Left colon (tissue), 2 donors: ENCODE measurements around the gene RFTN1. TPM values are rescaled to one million over a fixed set of nuclear protein-coding genes. Genes with fewer than 3 reads are reported as not detected.

Experiments
- ATAC-seq: fragments of 200-7000 bp; cut with Tn5 transposase; one replicate; pipeline ENCODE4 v1.9.1; 2020; ENCODE audit warnings: mild to moderate bottlenecking, moderate library complexity
- DNase-seq, 2 donors: peaks; one replicate each; pipeline ENCODE4 v3.0.0-alpha.2; 2020
- intact Hi-C, 2 donors: fragments of 100-400 bp; cut with DNase I in 1 of 2; cut with micrococcal nuclease in 1 of 2; formaldehyde crosslinking; loops; one replicate each; pipeline versions ENCODE4 v1.11.2 to v1.14.0; 2022; cut with DNase I, micrococcal nuclease
- total RNA-seq, 2 donors: library from RNA; stranded (reverse); fragmentation: NEBNext Ultra II Directional; extraction: Animal tissue kit (Norgen Biotek cat#: 25700); gene quantifications; one replicate each; pipeline ENCODE4 v1.2.1, GENCODE V29; 2021
- donor health status: DM: no; HTN: no; CAD: no.
- donor health status: DM: yes; HTN: yes; CAD: no.

The RFTN1 gene
- total RNA-seq, 2 donors from 2014 or later, result 5.3 to 10.0 TPM

- no peak for ATAC-seq
Measured at GRCh38 chr3:16534640-16535262, 21.3 kb upstream of the RFTN1 start.

GRCh38 chr3:16533928-16534574, 20.6 kb upstream of the RFTN1 start:
- ATAC-seq (no peak), DNase-seq (no peak)
- intact Hi-C loops, result no loop called here

More at GRCh38 chr3:16534640-16535262, 21.3 kb upstream of the RFTN1 start:
- intact Hi-C loops, result no loop called here
- no peak for DNase-seq

DNA sequence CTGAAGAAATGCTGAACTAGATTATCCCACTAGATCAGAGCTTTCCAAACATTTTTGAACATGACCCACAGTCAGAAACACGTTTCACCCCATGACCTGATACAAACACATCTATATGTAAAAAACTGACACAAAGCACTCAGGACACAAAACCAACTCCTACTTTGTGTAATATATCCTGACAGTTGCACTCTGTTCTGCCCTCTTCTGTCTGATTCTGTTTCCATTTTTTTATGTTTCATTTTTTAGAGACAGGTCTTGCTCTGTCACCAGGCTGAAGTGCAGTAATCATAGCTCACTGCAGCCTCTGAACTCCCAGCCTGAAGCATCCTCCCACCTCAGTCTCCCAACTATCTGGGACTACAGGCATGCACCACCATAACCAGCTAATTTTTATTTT, 15.8 kb upstream of the RFTN1 start:
- DNase-seq (no peak), ATAC-seq (no peak)
- intact Hi-C loops, result no loop called here

GRCh38 chr3:16528581-16528993, 15.1 kb upstream of the RFTN1 start:
- DNase-seq (no peak), ATAC-seq (no peak)
- intact Hi-C loops, result no loop called here

DNA sequence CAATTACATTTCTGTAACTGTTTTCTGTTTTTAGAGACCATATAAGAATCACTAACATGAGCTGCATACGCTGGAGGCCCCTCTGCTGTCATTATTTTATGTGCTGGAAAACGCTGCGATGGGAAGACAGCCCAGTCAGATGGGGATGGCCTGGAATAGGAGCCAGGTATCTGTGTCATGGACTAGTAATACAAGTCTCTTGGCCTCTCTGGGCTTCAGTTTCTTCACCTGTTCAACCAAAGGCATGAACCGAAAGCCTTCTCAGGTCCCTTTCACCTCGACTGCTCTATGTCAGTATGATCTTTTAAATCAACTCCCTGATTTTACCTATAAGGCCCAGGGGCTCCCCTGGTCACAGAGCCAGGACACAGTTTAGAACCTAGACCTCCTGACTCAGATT, 14.6 kb upstream of the RFTN1 start:
- intact Hi-C loops, result no loop called here
- no peak for ATAC-seq

DNA sequence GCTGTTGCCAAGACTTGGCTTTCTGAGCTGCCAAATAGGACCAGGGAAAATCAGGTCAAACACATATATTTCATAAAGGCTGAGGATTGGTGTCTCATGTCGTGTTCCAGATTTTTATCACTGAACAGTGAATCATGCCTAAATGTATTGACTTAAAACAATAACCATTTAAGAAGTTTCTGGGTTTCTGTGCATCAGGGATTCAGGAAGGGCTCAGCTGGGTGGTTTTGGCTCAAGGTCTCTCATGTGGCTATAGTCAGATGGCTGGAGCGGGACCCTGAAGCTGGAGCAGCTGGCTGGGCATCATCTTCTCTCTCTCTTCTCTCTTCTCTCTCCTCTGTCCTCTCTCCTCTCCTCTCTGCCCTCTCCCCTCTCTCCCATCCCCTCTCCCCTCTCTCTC, 10.7 kb upstream of the RFTN1 start:
- DNase-seq (no peak), ATAC-seq (no peak)
- intact Hi-C loops, result no loop called here

More for the DNA sequence above, 14.6 kb upstream of the RFTN1 start:
- no peak for DNase-seq

DNA sequence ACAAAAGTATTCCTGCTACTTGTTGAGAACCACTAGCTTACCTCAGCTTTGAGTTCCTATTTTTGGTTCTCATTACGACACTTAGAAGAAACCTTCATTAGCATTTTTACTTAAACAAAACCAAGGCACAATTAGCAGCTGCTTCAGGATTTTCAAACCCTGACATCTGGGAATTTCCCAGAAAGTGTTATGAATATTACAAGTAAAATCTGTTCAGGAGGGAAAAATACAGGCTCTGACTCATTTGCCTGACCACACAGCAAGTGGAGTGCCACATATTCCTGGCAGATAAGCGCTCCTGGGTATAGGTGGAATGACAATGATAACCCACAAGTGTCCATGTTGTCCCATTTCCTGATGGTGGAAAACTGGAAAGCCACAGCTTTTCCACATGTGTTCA, 10.3 kb upstream of the RFTN1 start:
- ATAC-seq (no peak), DNase-seq (no peak)
- intact Hi-C loops, result no loop called here

GRCh38 chr3:16522834-16523233, 9.3 kb upstream of the RFTN1 start:
- no peak for DNase-seq
- no peak for ATAC-seq
- intact Hi-C loops, result no loop called here

DNA sequence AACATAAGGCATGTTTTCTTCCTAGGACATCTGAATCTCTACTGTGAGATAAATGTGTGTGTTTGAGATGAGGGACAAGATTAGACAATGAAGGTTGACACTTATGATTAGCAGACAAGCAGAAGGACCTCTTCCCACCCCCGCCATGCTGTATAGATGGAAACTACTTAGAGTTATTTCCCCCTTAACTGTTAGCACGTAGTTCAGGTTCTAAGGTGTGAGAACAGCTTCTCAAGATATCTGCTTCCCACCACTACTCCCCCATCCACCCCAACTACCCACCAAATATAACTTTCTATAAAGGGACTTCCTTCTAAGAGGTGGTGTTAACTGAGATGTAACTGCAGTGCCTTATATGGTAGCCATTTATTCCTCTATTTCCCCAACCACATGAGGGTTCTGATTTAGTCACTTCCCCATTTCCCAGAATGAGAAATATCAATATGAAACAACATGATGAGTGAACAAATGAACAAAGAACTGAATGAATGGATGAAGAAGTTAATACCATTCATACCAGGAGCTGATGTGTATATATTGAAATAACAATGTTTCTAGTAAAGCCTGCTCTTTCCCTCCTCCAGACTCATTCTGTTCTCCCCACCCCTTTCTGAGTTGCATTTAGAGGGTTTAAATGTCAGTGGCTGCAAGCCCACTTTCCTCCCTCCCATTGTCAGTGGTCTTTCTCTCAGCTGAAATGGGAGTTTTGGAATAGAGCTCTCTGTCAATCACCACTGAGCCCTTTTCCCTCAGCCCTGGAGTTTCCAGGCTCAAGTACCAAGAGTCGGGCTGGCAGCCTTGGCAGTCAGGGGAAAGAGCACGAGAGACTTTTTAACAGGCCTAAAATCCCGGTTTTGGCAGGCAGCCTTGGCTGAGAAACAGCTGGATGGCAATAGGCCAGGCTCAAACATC, 7.7 kb upstream of the RFTN1 start:
- DNase-seq, result no peak
- intact Hi-C loops, result no loop called here
- ATAC-seq, result no peak

DNA sequence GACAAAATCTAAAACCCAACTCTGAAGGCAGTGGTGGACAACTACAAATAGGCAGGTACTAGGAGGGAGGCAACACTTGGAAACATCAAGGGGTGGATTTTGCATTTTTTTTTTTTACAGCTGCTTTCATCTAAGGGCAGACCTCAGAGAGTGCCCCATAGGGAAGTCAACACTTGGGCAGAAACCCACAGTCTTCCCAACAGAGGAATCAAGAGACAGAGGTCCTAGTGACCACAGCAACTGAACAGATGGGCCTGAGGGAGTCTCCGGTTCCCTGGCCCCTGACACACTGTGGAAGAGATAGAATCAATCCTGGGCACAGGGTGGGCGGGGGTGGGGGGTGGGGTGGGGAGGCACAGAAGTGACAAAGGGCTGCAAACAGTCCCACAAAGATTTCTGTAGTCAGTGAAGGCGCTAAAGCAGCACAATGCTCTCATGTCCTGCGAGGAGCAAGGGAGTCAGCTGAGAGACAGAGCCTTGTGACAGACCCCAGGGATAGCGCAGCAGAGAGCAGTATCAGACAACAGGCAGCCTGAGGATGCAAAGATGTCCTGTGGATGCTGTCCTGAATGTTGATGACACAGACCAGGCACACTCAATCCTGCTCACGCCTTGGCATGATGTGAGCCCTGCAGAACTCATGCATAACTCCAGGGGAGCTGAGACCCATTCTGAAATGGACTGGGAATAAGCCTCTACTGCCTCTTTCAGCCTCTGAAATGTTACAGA, 6.9 kb upstream of the RFTN1 start:
- no peak for DNase-seq
- intact Hi-C loops, result no loop called here
- no peak for ATAC-seq

- no peak for ATAC-seq
- intact Hi-C loops, result no loop called here
- DNase-seq, result no peak
Measured at GRCh38 chr3:16516695-16517481, 3.4 kb upstream of the RFTN1 start.

- intact Hi-C loops, result no loop called here
- no peak for DNase-seq
- no peak for ATAC-seq
Measured at GRCh38 chr3:16515885-16516420, 2.5 kb upstream of the RFTN1 start.

GRCh38 chr3:16514755-16515353, 1.4 kb upstream of the RFTN1 start:
- no peak for DNase-seq
- intact Hi-C loops, result no loop called here
- no peak for ATAC-seq

DNA sequence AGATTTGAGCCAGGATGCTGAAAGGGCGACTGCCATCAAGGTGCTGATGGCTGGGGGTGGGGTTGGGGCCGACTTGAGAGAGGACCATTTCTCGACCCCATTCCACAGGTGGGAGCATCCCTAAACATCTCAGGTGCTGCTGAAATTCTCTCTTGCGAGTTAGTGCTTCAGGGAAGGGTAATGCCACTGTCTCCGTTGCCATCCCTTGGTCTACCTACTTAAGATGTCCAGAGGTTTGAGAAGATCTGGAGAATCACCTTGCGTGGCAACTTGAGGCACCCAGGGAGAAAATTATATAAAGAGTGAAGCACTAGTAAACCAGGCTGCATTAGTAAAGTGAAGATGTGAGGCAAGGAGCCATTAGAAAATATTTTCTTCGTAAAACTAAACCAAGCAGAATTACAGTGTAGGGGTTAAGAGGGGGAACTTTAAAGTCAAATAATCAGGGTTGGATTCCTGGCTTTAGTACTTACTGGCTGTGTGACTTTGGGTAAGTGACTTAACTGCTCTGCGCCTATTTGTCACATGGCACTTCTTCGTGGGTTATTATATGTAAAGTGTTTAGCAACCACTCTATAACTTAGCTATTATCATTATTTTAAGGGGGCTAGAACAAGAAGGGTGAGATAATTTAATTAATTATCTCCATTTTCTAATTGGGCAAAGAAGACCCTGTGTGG, 662 bp upstream of the RFTN1 start:
- DNase-seq (no peak), ATAC-seq (no peak)
- intact Hi-C loops, result no loop called here

GRCh38 chr3:16512435-16513140, 911 bp downstream of the RFTN1 start:
- intact Hi-C loops, result no loop called here
- peak; percentile 39 for ATAC-seq
- peak; percentile 30 to 39 for DNase-seq

DNA sequence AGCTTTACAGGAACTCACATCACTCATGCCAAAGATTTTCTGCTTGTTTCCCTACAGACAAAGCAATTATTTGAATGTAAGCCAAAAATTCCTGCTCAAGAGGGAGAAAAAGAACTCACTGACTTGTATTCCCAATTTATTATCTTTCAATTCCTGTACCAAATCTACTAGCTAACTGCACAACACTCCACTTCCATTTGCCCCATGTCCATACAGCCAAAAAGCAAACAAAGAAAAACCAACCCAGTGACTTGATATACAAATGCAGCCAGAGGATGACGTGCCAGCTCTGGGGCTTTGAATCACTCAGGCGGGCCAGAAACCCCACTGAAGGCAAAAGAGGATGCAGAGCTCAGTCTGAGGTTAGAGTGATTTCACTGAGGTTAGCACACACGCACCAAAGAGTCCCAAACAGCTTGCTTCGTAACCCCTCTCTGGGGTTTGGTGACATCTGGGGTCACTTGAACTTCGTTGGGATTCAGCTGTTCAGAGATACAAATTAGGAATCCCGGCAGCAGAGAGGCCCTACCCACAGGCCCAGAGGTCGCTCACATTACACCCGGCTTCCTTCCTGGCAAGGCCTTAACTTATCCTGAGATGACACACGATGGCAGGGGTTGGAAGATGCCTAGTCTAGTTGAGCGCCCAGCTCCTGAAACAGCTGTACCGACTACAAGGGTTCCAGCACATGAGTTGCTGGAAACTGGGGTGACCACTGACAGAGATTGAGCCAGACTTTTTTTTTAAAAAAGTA, 1.6 kb downstream of the RFTN1 start:
- peak; percentile 48 to 55 for DNase-seq
- peak; percentile 27 for ATAC-seq
- intact Hi-C loops, result no loop called here
